Measurements from ENCODE around the gene COA8.

The COA8 gene

DNA sequence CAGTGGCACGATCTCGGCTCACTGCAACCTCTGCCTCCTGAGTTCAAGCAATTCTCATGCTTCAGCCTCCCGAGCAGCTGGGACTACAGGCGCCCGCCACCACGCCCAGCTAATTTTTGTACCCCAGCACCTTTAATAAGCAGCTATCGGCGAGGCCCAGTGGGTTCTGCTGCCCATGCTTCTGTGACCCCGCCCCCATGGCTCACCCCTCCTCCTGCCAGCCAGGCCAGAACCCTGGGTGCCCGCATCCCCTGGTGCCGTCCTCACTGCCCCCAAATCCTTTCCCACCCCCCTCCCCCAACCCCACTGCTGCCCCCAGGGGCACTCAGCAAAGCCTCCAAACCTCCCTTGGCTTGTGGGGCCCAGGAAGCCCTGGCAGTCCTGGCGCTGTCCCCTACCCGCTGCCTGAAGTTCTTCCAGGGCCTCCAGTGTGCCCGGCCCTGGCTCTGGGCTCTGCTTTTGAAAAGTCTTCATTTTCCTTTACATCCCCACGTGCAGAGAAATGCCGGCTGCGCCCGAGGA lies 14.8 kb upstream of the COA8 start:
- Mint-ChIP-seq H3K36me3 (ENCODE audit: low read depth) (no peaks in the 10 kb centered on the region), H3K4me1 (no peaks in the 10 kb centered on the region), H3K27ac (no peak overlapping the region), H3K27me3 (no peaks in the 10 kb centered on the region), H3K9me3 (no peaks in the 10 kb centered on the region), H3K4me3 (no peak overlapping the region)
- ATAC-seq = no peak
- no peak for DNase-seq

DNA sequence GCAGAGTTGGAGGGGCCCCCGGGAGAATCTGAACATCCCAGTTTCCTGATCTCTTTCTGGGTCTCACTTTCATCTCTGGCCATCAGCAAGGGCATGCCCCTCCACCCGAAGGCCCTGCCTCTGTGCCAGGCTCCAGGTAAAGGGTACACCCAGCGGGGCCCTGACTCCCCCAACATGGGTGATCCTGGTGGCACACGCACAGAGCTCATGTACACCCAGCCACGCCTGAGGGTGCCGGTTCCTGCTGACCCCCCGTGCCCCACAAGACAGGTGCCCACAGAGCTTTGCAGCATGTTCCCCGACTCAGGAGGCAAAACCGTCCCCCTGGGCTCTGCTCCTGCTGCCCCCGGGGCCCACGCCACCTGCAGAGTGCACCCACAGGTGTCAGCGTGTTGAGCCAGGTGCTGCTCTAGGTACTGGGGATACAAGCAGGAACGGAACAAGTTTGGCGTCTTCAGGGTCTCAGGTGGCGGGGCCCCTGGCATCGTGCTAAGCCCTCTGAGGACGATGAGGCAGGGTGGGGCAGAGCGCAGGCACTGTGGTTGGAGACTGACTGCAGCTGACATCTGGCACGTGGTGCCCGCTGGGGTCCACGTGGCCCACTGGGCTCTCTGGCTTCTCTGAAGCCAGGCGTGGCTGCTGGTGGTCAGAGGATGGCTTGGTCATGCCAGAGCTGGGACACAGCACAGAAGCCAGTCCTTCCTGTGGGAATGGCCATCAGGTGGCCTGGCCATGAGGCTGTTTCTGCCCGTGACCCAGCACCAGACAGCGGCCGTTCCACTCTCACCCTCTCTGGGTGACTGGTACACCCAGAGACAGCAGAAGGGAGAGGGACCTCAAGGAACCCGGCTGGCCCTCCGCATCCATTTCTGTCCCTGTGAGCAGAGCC lies 14.1 kb upstream of the COA8 start:
- DNase-seq = no peak
- Mint-ChIP-seq H3K4me3 (no peak overlapping the region), H3K4me1 (no peaks in the 10 kb centered on the region), H3K27ac (no peak overlapping the region), H3K36me3 (ENCODE audit: low read depth) (no peaks in the 10 kb centered on the region), H3K27me3 (no peaks in the 10 kb centered on the region), H3K9me3 (no peaks in the 10 kb centered on the region)
- ATAC-seq = no peak

GRCh38 chr14:103549361-103550311 lies 13.1 kb upstream of the COA8 start:
- H3K27ac Mint-ChIP-seq = no peak overlapping the region
- H3K27me3 Mint-ChIP-seq = no peaks in the 10 kb centered on the region
- ATAC-seq (no peak), DNase-seq (no peak)
- H3K4me3 Mint-ChIP-seq = no peak overlapping the region
- H3K4me1 Mint-ChIP-seq = no peaks in the 10 kb centered on the region
- H3K9me3 Mint-ChIP-seq = no peaks in the 10 kb centered on the region
- no peaks in the 10 kb centered on the region for H3K36me3 Mint-ChIP-seq (ENCODE audit: low read depth)

GRCh38 chr14:103550451-103551337 lies 12.1 kb upstream of the COA8 start:
- H3K27me3 Mint-ChIP-seq = no peaks in the 10 kb centered on the region
- DNase-seq = no peak
- H3K9me3 Mint-ChIP-seq = no peaks in the 10 kb centered on the region
- H3K27ac Mint-ChIP-seq = no peak overlapping the region
- no peaks in the 10 kb centered on the region for H3K4me1 Mint-ChIP-seq
- no peak for ATAC-seq
- H3K4me3 Mint-ChIP-seq = no peak overlapping the region
- H3K36me3 Mint-ChIP-seq (ENCODE audit: low read depth) = no peaks in the 10 kb centered on the region

GRCh38 chr14:103551338-103551762 lies 11.4 kb upstream of the COA8 start:
- DNase-seq (no peak), ATAC-seq (no peak)
- no peaks in the 10 kb centered on the region for H3K36me3 Mint-ChIP-seq (ENCODE audit: low read depth)
- H3K27me3 Mint-ChIP-seq = no peaks in the 10 kb centered on the region
- H3K9me3 Mint-ChIP-seq = no peaks in the 10 kb centered on the region
- no peak overlapping the region for H3K4me3 Mint-ChIP-seq
- H3K27ac Mint-ChIP-seq = no peak overlapping the region
- peaks cover 2% of the 10 kb centered on the region for H3K4me1 Mint-ChIP-seq

DNA sequence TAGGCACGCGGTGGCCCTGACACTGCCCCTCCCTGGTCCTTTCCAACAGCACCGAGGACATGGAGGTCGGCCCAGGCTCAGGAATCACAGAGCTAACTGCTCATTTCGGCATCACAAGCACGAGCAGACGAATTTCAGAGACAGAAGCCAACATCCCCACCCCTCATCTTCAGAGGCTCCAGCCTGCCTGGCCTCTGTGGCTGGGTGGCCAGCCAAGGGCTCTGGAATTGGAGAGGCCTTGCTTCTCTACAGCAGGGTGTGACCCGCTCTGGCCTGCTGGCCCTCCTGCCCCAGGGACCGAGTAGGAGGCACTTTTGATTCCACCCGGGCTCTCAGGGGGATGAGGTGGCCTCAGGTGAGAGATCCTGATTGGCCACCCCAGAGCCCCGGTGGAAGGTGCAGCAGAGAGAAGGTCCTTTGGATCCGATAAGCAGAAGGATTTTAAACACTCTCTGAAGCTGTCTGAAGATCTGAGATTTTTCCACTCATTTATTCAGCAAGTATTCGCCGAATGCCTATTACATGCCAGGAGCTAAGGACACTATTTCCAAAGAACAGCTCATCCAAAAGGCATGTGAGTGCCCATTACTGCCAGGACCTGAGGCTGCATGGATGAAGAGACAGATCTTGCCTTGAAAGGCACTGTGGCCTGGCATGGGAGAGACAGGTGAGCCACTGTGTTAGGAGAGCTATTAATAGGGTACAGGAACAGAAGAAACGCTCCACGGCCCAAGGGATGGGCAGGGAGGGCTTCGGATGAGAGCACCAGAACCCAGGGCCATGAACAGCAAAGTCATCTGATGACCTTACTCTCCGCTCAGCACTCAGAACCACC lies 10.5 kb upstream of the COA8 start:
- Mint-ChIP-seq H3K9me3 (no peaks in the 10 kb centered on the region), H3K36me3 (ENCODE audit: low read depth) (peaks cover 2% of the 10 kb centered on the region), H3K4me1 (peaks cover 5% of the 10 kb centered on the region), H3K27ac (no peak overlapping the region), H3K27me3 (no peaks in the 10 kb centered on the region), H3K4me3 (no peak overlapping the region)
- no peak for ATAC-seq
- DNase-seq = no peak

DNA sequence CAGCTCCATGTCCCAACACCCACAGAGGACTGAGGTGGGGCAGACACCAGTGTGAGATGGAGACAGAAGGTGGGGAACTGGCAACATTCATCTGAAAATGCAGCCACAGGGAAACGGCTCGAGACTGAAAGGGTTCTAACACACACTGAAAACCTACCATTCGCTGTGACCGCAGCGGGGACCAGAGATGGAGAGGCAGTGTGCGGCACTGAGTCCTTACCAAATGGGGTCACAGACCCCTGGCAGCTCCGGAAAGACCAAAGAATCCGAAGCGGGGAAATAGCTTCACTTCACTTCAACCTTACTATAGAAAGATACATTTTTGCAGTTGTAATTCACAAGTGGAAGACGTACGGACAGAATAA lies 9.9 kb upstream of the COA8 start:
- H3K27me3 Mint-ChIP-seq = no peaks in the 10 kb centered on the region

GRCh38 chr14:103555559-103556337 lies 7.0 kb upstream of the COA8 start:
- Mint-ChIP-seq H3K36me3 (ENCODE audit: low read depth) (peaks cover 27% of the 10 kb centered on the region), H3K27me3 (no peaks in the 10 kb centered on the region), H3K4me3 (no peak overlapping the region), H3K4me1 (peaks cover 35% of the 10 kb centered on the region), H3K9me3 (no peaks in the 10 kb centered on the region), H3K27ac (no peak overlapping the region)
- DNase-seq (no peak), ATAC-seq (no peak)

More for the DNA sequence above, 9.9 kb upstream of the COA8 start:
- peaks cover 6% of the 10 kb centered on the region for H3K4me1 Mint-ChIP-seq
- H3K9me3 Mint-ChIP-seq = no peaks in the 10 kb centered on the region
- no peak overlapping the region for H3K4me3 Mint-ChIP-seq
- ATAC-seq (no peak), DNase-seq (no peak)
- no peak overlapping the region for H3K27ac Mint-ChIP-seq
- peaks cover 4% of the 10 kb centered on the region for H3K36me3 Mint-ChIP-seq (ENCODE audit: low read depth)

DNA sequence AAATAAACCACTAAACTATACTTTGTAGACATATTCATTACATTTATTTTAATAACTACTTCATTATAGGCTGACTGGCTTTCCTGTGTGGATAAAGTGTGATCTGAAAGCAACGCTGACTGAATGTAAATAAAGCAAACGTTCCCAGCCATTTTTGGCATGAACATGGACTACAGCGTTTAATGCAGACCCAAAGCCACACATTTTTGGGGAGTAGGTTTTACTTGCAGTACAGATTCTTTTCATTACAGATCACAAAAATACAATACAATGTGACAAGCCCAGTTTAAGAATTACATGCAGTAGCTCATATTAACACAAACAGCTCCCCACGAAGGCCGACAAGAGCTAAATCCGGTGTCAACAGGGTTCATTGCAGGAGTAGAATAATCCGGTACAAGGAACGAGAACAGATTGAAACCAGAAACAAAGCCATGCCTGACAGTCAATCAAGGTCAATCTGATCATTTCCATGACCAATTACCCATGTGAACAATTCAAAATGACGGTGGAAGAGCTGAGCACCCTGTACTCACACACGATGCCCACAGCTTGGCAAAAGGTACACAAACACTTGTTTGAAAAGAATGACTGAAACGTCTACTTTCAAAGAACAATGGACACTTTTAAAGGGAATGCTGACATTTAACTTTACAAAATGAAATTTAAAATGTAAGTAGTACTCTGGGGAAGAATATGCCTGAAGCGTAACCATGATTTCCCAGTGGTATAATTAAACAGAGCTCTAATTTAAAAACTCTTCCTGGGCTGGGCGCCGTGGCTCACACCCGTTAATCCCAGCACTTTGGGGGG lies 5.6 kb upstream of the COA8 start:
- H3K27me3 Mint-ChIP-seq = no peaks in the 10 kb centered on the region
- no peak overlapping the region for H3K4me3 Mint-ChIP-seq
- H3K9me3 Mint-ChIP-seq = no peaks in the 10 kb centered on the region
- peaks cover 36% of the 10 kb centered on the region for H3K36me3 Mint-ChIP-seq (ENCODE audit: low read depth)
- H3K27ac Mint-ChIP-seq = no peak overlapping the region
- H3K4me1 Mint-ChIP-seq = peaks cover 47% of the 10 kb centered on the region
- DNase-seq = no peak
- ATAC-seq = no peak

- no peak overlapping the region for H3K27ac Mint-ChIP-seq
- DNase-seq (no peak), ATAC-seq (no peak)
- no peak overlapping the region for H3K4me3 Mint-ChIP-seq
- H3K36me3 Mint-ChIP-seq (ENCODE audit: low read depth) = peaks cover 36% of the 10 kb centered on the region
- no peaks in the 10 kb centered on the region for H3K9me3 Mint-ChIP-seq
- H3K27me3 Mint-ChIP-seq = no peaks in the 10 kb centered on the region
- peaks cover 47% of the 10 kb centered on the region for H3K4me1 Mint-ChIP-seq
These were observed 4.5 kb upstream of the COA8 start for GRCh38 chr14:103558071-103558882.

GRCh38 chr14:103559766-103560165 lies 3.0 kb upstream of the COA8 start:
- Mint-ChIP-seq H3K9me3 (no peaks in the 10 kb centered on the region), H3K36me3 (ENCODE audit: low read depth) (peaks cover 38% of the 10 kb centered on the region), H3K4me3 (peak overlapping the region; percentile 21), H3K27me3 (no peaks in the 10 kb centered on the region), H3K27ac (no peak overlapping the region), H3K4me1 (peaks cover 59% of the 10 kb centered on the region)
- ATAC-seq (no peak), DNase-seq (no peak)
